PC-3 (cell line): ENCODE data around the gene ETFDH. TPM values are rescaled to one million over a fixed set of nuclear protein-coding genes. Genes with fewer than 3 reads are reported as not detected.

ENCODE experiments used
- ATAC-seq: fragments of 200-7000 bp; cut with Tn5 transposase; 2 replicates; pipeline ENCODE4 v1.9.1; 2020; ENCODE audit warnings: mild to moderate bottlenecking, moderate library complexity
- BruUV-seq: library from RNA; stranded (reverse); fragments of 400-500 nt; replicated peaks from 2 replicates; lab custom pipeline; 2021; lab: Mats Ljungman, UMichigan
- CTCF ChIA-PET: fragments of 300-600 bp; sonication (Branson Sonifier 250); formaldehyde crosslinking; loops from one replicate; lab custom pipeline; 2022; ENCODE audit warnings: antibody characterized with exemption; lab: Charles Lee
- POLR2A ChIA-PET: fragments of 300-600 bp; sonication (Branson Sonifier 250); formaldehyde crosslinking; loops from one replicate; lab custom pipeline; 2022; ENCODE audit warnings: antibody characterized with exemption; ENCODE audit not compliant: unreplicated experiment; lab: Charles Lee
- DNase-seq: peaks from one replicate; pipeline ENCODE4 v3.0.0-alpha.2; 2015
- H2AFZ ChIP-seq: fragments of 300-600 bp; sonication (generic); 2 replicates; pipeline ENCODE4 v1.6.0; 2016; ENCODE audit warnings: antibody characterized with exemption, low read length
- H3F3A ChIP-seq: fragments of 300-600 bp; sonication (generic); one replicate; pipeline ENCODE4 v1.6.0; 2017; ENCODE audit warnings: antibody characterized with exemption, low read length, control low read depth, mild to moderate bottlenecking; ENCODE audit not compliant: unreplicated experiment
- H3K27ac ChIP-seq: fragments of 300-600 bp; sonication (generic); 2 replicates; pipeline ENCODE4 v1.5.1; 2016; ENCODE audit warnings: mild to moderate bottlenecking, low read length
- H3K27me3 ChIP-seq: fragments of 300-600 bp; sonication (generic); 2 replicates; pipeline ENCODE4 v1.6.1; 2016; ENCODE audit warnings: low read length, mixed read lengths
- H3K36me3 ChIP-seq: fragments of 300-600 bp; sonication (generic); 2 replicates; pipeline ENCODE4 v1.6.1; 2016; ENCODE audit warnings: low read depth, mixed run types, low read length, mixed read lengths
- H3K4me1 ChIP-seq: fragments of 300-600 bp; sonication (generic); 2 replicates; pipeline ENCODE4 v1.5.1; 2016; ENCODE audit warnings: low read length; ENCODE audit not compliant: insufficient read depth
- H3K4me2 ChIP-seq: fragments of 300-600 bp; sonication (generic); 2 replicates; pipeline ENCODE4 v1.6.0; 2016; ENCODE audit warnings: low read length
- H3K4me3 ChIP-seq: fragments of 300-600 bp; sonication (generic); 2 replicates; pipeline ENCODE4 v1.5.1; 2016; ENCODE audit warnings: mild to moderate bottlenecking, low read length, mixed read lengths
- H3K79me2 ChIP-seq: fragments of 300-600 bp; sonication (generic); 2 replicates; pipeline ENCODE4 v1.6.1; 2017; ENCODE audit warnings: low read length, mixed read lengths
- H3K9ac ChIP-seq: fragments of 300-600 bp; sonication (generic); 2 replicates; pipeline ENCODE4 v1.6.0; 2016; ENCODE audit warnings: mild to moderate bottlenecking, low read length
- H3K9me2 ChIP-seq: fragments of 300-600 bp; sonication (generic); replicated peaks from 2 replicates; pipeline ENCODE4 v1.6.1; 2016; ENCODE audit warnings: mixed run types, low read length, mixed read lengths
- H3K9me3 ChIP-seq: fragments of 300-600 bp; sonication (generic); 2 replicates; pipeline ENCODE4 v1.6.1; 2016; ENCODE audit warnings: low read length, mixed read lengths
- H4K20me1 ChIP-seq: fragments of 300-600 bp; sonication (generic); 2 replicates; pipeline ENCODE4 v1.6.1; 2016; ENCODE audit warnings: low read length, mixed read lengths
- EZH2 ChIP-seq: fragments of 300-600 bp; sonication (generic); IDR thresholded peaks from one replicate; pipeline ENCODE4 v1.6.1; 2017; ENCODE audit warnings: antibody characterized with exemption, mild to moderate bottlenecking, low read length; ENCODE audit not compliant: unreplicated experiment
- EZH2phosphoT487 ChIP-seq: fragments of 300-600 bp; sonication (generic); IDR thresholded peaks from 2 replicates; pipeline ENCODE4 v1.6.1; 2018; ENCODE audit warnings: mild to moderate bottlenecking, antibody characterized with exemption, low read length, borderline replicate concordance
- intact Hi-C: fragments of 100-400 bp; cut with micrococcal nuclease; formaldehyde crosslinking; loops from 2 replicates; pipeline ENCODE4 v1.9.0; 2023
- total RNA-seq: library from RNA; depleted of rRNA; stranded (reverse); fragments of >200 nt; gene quantifications from 2 replicates; pipeline ENCODE4 v1.2.3, GENCODE V29; 2014
- TF ChIP-seq, protein P1 (sequence below): fragments of 300-600 bp; sonication (generic); conservative IDR thresholded peaks from 2 replicates; pipeline ENCODE4 v1.5.1; 2017; ENCODE audit warnings: antibody characterized with exemption, low read depth, mild to moderate bottlenecking, low read length

The ETFDH gene
- total RNA-seq, 1 experiment from 2014 or later: 22.4 TPM

GRCh38 chr4:158728236-158728635 is 56.1 kb downstream of the ETFDH start:
- no peaks in the 10 kb centered on the region for H3K9me2 ChIP-seq
- no peak for TF ChIP-seq EZH2phosphoT487
- H3K9me3 ChIP-seq: no peaks in the 10 kb centered on the region
- intact Hi-C loops: no loop called here
- no peak overlapping the region for H3K9ac ChIP-seq
- H3F3A ChIP-seq: no peaks in the 10 kb centered on the region
- no peaks in the 10 kb centered on the region for H3K4me1 ChIP-seq
- no peaks in the 10 kb centered on the region for H4K20me1 ChIP-seq
- H3K27ac ChIP-seq: no peak overlapping the region
- no peak overlapping the region for H2AFZ ChIP-seq
- no peak overlapping the region for H3K4me3 ChIP-seq
- no TSS peak for BruUV-seq
- H3K27me3 ChIP-seq: no peaks in the 10 kb centered on the region
- POLR2A ChIA-PET: no interaction called here
- DNase-seq (no peak), ATAC-seq (no peak)
- H3K79me2 ChIP-seq: no peaks in the 10 kb centered on the region
- CTCF ChIA-PET: no interaction called here
- no peaks in the 10 kb centered on the region for H3K36me3 ChIP-seq
- H3K4me2 ChIP-seq: no peak overlapping the region

- peak; percentile 74 for DNase-seq
- Histone ChIP-seq H3K79me2 (no peaks in the 10 kb centered on the region), H3K36me3 (no peaks in the 10 kb centered on the region), H3K4me3 (no peak overlapping the region), H3K27me3 (no peaks in the 10 kb centered on the region), H2AFZ (peak overlapping the region; percentile 46; the same call in 1 of the 2 replicates), H4K20me1 (no peaks in the 10 kb centered on the region), H3K4me2 (no peak overlapping the region; the same call in 1 of the 2 replicates), H3K9ac (no peak overlapping the region), H3K27ac (no peak overlapping the region), H3F3A (no peaks in the 10 kb centered on the region), H3K9me2 (no peaks in the 10 kb centered on the region), H3K4me1 (no peaks in the 10 kb centered on the region), H3K9me3 (no peaks in the 10 kb centered on the region)
- TF ChIP-seq EZH2: no peak
- no peak for TF ChIP-seq EZH2phosphoT487
- TF ChIP-seq, protein P1, sequence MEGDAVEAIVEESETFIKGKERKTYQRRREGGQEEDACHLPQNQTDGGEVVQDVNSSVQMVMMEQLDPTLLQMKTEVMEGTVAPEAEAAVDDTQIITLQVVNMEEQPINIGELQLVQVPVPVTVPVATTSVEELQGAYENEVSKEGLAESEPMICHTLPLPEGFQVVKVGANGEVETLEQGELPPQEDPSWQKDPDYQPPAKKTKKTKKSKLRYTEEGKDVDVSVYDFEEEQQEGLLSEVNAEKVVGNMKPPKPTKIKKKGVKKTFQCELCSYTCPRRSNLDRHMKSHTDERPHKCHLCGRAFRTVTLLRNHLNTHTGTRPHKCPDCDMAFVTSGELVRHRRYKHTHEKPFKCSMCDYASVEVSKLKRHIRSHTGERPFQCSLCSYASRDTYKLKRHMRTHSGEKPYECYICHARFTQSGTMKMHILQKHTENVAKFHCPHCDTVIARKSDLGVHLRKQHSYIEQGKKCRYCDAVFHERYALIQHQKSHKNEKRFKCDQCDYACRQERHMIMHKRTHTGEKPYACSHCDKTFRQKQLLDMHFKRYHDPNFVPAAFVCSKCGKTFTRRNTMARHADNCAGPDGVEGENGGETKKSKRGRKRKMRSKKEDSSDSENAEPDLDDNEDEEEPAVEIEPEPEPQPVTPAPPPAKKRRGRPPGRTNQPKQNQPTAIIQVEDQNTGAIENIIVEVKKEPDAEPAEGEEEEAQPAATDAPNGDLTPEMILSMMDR: peak; percentile 87
- CTCF ChIA-PET: no interaction called here
- intact Hi-C loops: loop anchor here (1.0 to 10.0 kb wide), 6 partner anchors 37 to 725 kb away; partner anchors contain the start of gene FNIP2
- ATAC-seq: peak; percentile 92
- POLR2A ChIA-PET: no interaction called here
- no TSS peak for BruUV-seq
Measured at GRCh38 chr4:158729716-158730559, 57.8 kb downstream of the ETFDH start.

DNA sequence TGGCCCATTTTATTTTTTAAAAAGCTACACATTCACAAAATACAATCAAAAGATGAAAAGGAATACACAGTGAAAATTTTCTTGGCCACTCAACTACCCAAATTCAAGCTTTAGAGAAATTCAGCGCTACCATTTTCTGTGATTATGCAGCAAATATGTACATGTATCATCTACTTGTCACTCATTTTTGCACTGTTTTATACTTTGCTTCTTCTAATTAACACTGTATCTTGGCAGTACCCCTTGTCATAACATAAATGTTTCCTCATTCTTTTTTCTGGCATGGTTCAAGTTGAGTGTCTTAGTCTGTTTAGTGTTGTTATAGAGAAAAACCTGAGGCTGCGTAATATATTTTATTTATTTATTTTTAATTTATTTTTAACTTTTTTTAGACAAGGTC is 66.8 kb downstream of the ETFDH start:
- no peaks in the 10 kb centered on the region for H3K4me1 ChIP-seq
- H3K27me3 ChIP-seq: no peaks in the 10 kb centered on the region
- no peak overlapping the region for H2AFZ ChIP-seq
- CTCF ChIA-PET: no interaction called here
- POLR2A ChIA-PET: no interaction called here
- intact Hi-C loops: loop anchor here (10.0 kb wide), 1 partner anchor 716 kb away; no protein-coding TSS in a partner anchor
- no peaks in the 10 kb centered on the region for H4K20me1 ChIP-seq
- no peak overlapping the region for H3K4me3 ChIP-seq
- BruUV-seq: no TSS peak
- DNase-seq: no peak
- no peaks in the 10 kb centered on the region for H3K9me2 ChIP-seq
- H3K9ac ChIP-seq: no peak overlapping the region
- no peaks in the 10 kb centered on the region for H3K9me3 ChIP-seq
- no peak for ATAC-seq
- H3K79me2 ChIP-seq: no peaks in the 10 kb centered on the region
- no peaks in the 10 kb centered on the region for H3F3A ChIP-seq
- no peak overlapping the region for H3K27ac ChIP-seq
- H3K36me3 ChIP-seq: no peaks in the 10 kb centered on the region
- TF ChIP-seq, protein P1: no peak
- TF ChIP-seq EZH2 (no peak), EZH2phosphoT487 (no peak)
- H3K4me2 ChIP-seq: no peak overlapping the region
